KMS-11 (cell line): ENCODE measurements around the gene NOP58.
"Not testable (repeated sequence)": the region's sequence is repeated elsewhere in the genome, so short reads cannot be mapped to it uniquely, and the experiment has no call there.

Source experiments
- H2AFZ ChIP-seq: fragments of 200-600 bp; sonication (generic); 2 replicates; pipeline ENCODE4 v1.6.1; 2016; ENCODE audit warnings: antibody characterized with exemption, mixed run types, low read depth
- H3K27ac ChIP-seq: fragments of 200-600 bp; sonication (generic); 2 replicates; pipeline ENCODE4 v1.6.1; 2016; ENCODE audit warnings: mild to moderate bottlenecking, mixed run types
- H3K27me3 ChIP-seq: fragments of 200-600 bp; sonication (generic); 2 replicates; pipeline ENCODE4 v1.6.1; 2017; ENCODE audit warnings: mild to moderate bottlenecking, low read depth, mixed run types, moderate library complexity; ENCODE audit not compliant: insufficient read depth
- H3K36me3 ChIP-seq: fragments of 200-600 bp; sonication (generic); 2 replicates; pipeline ENCODE4 v1.6.1; 2017; ENCODE audit warnings: mild to moderate bottlenecking, mixed run types; ENCODE audit not compliant: insufficient read depth
- H3K4me1 ChIP-seq: fragments of 200-600 bp; sonication (generic); 2 replicates; pipeline ENCODE4 v1.6.1; 2016; ENCODE audit warnings: mild to moderate bottlenecking, low read depth, mixed run types; ENCODE audit not compliant: poor library complexity, severe bottlenecking
- H3K4me2 ChIP-seq: fragments of 200-600 bp; sonication (generic); 2 replicates; pipeline ENCODE4 v1.7.0; 2016; ENCODE audit warnings: mild to moderate bottlenecking, mixed run types
- H3K4me3 ChIP-seq: fragments of 200-600 bp; sonication (generic); IDR thresholded peaks from 2 replicates; pipeline ENCODE4 v1.6.1; 2017; ENCODE audit warnings: low read depth, low read length, mixed read lengths; ENCODE audit not compliant: insufficient read depth
- H3K79me2 ChIP-seq: fragments of 200-600 bp; sonication (generic); 2 replicates; pipeline ENCODE4 v1.6.1; 2016; ENCODE audit warnings: low read depth, mixed run types; ENCODE audit not compliant: insufficient read depth
- H3K9ac ChIP-seq: fragments of 200-600 bp; sonication (generic); 2 replicates; pipeline ENCODE4 v1.6.1; 2016; ENCODE audit warnings: mild to moderate bottlenecking, mixed run types
- H4K20me1 ChIP-seq: fragments of 200-600 bp; sonication (generic); 2 replicates; pipeline ENCODE4 v1.6.1; 2016; ENCODE audit warnings: mild to moderate bottlenecking, mixed run types; ENCODE audit not compliant: insufficient read depth
- CTCF ChIP-seq: fragments of 200-600 bp; sonication (generic); conservative IDR thresholded peaks from 2 replicates; pipeline ENCODE4 v1.6.1; 2017; ENCODE audit warnings: low read depth, mild to moderate bottlenecking, antibody characterized with exemption, low read length, moderate library complexity, mixed read lengths

NOP58 gene

GRCh38 chr2:202265467-202266277 is at the start of gene NOP58:
TSS of gene NOP58 (plus strand) at chr2:202265763. CDS start at chr2:202265942, 179 bp downstream.
- Histone ChIP-seq H2AFZ (peak within 1 kb of the TSS; percentile 74), H3K36me3 (no peaks in the 10 kb centered on the region), H3K27ac (peak within 1 kb of the TSS; percentile 100), H3K79me2 (peaks cover 59% of the 10 kb centered on the region), H3K4me3 (peak within 1 kb of the TSS; percentile 92), H3K27me3 (no peaks in the 10 kb centered on the region), H3K4me2 (peak within 1 kb of the TSS; percentile 75), H4K20me1 (peaks cover 38% of the 10 kb centered on the region), H3K9ac (peak within 1 kb of the TSS; percentile 99), H3K4me1 (peaks cover 42% of the 10 kb centered on the region)
- no peak for TF ChIP-seq CTCF

GRCh38 chr2:202221873-202222272 is 43.7 kb upstream of the NOP58 start:
- no peaks in the 10 kb centered on the region for H3K27me3 ChIP-seq
- no peaks in the 10 kb centered on the region for H3K36me3 ChIP-seq
- H4K20me1 ChIP-seq: no peaks in the 10 kb centered on the region
- no peak overlapping the region for H2AFZ ChIP-seq
- TF ChIP-seq CTCF: no peak
- H3K4me1 ChIP-seq: peaks cover 19% of the 10 kb centered on the region
- no peak overlapping the region for H3K4me3 ChIP-seq
- H3K9ac ChIP-seq: no peak overlapping the region
- H3K4me2 ChIP-seq: no peak overlapping the region
- H3K79me2 ChIP-seq: peaks cover 56% of the 10 kb centered on the region
- no peak overlapping the region; the same call in 1 of the 2 replicates for H3K27ac ChIP-seq

GRCh38 chr2:202237787-202238233 is 27.8 kb upstream of the NOP58 start:
- peaks cover 53% of the 10 kb centered on the region for H3K79me2 ChIP-seq
- H3K4me3 ChIP-seq: peak overlapping the region; percentile 70
- H3K9ac ChIP-seq: peak overlapping the region; percentile 64
- H2AFZ ChIP-seq: peak overlapping the region; percentile 87
- 0 out of 2 replicates have a peak, but pooled peaks cover 5% of the 10 kb centered on the region for H4K20me1 ChIP-seq
- peak overlapping the region; percentile 65 for H3K4me2 ChIP-seq
- H3K36me3 ChIP-seq: no peaks in the 10 kb centered on the region
- peaks cover 24% of the 10 kb centered on the region for H3K4me1 ChIP-seq
- no peak for TF ChIP-seq CTCF
- peak overlapping the region; percentile 47 for H3K27ac ChIP-seq
- H3K27me3 ChIP-seq: no peaks in the 10 kb centered on the region

- no peaks in the 10 kb centered on the region for H3K27me3 ChIP-seq
- H3K79me2 ChIP-seq: peaks cover 46% of the 10 kb centered on the region
- H4K20me1 ChIP-seq: 0 out of 2 replicates have a peak, but pooled peaks cover 4% of the 10 kb centered on the region
- H3K27ac ChIP-seq: peak within 1 kb of the TSS; percentile 47
- peak within 1 kb of the TSS; percentile 64 for H3K9ac ChIP-seq
- H3K4me3 ChIP-seq: peak within 1 kb of the TSS; percentile 70
- H3K4me1 ChIP-seq: peaks cover 23% of the 10 kb centered on the region
- H3K4me2 ChIP-seq: peak within 1 kb of the TSS; percentile 65
- peak within 1 kb of the TSS; percentile 87 for H2AFZ ChIP-seq
- H3K36me3 ChIP-seq: no peaks in the 10 kb centered on the region
- no peak for TF ChIP-seq CTCF
These were observed 27.0 kb upstream of the NOP58 start, which contains the start of gene SUMO1 for GRCh38 chr2:202238234-202239197. TSS of gene SUMO1 (minus strand) at chr2:202238597. CDS start at chr2:202238451, 146 bp downstream.

GRCh38 chr2:202247710-202248109 is 17.9 kb upstream of the NOP58 start:
- not testable (repeated sequence) for H3K9ac ChIP-seq, H3K79me2 ChIP-seq, H3K4me2 ChIP-seq

More at GRCh38 chr2:202247710-202248109, 17.9 kb upstream of the NOP58 start:
- not testable (repeated sequence) for H3K27me3 ChIP-seq, H3K27ac ChIP-seq, H4K20me1 ChIP-seq, H3K4me1 ChIP-seq, H3K4me3 ChIP-seq, H2AFZ ChIP-seq, H3K36me3 ChIP-seq
